ENCODE measurements around the gene FBXO31.

Gene FBXO31

DNA sequence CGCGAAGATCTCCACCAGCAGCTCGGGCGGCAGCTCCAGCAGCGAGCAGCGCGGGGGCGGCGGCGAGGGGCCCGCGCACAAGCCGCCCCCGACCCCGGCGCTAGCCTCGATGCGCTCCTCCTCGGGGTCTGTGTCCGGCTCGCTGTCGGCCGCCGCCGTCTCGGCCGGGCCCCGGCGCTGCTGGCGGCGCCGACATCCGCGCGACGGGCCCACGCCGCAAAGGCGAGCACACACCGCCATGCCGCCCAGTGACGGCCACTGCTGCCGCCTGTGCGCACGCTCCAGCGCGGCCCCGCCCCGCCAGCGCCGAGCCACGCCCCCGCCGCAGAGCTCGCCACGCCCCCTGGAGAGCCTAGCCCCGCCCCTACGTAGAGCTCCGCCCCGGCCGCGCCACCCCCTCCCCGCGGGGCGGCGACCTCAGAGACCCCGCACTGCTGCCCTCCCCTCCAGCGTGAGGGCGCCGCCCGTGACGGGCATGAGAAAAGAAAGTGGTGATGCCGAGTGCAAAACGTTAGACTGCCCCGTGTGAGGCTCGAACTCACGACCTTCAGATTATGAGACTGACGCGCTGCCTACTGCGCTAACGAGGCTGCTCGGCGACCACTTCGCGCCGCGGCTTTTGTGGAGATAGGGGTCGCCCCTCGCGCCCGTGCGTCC, at the start of gene FBXO31:
FBXO31 (minus strand) TSS at position 272 of the 657 bp plus-strand sequence; CDS start at position 240, 32 bp downstream.
- DNase-seq, result peak; percentile 90

- DNase-seq, result no peak
These were observed 48.8 kb upstream of the FBXO31 start for GRCh38 chr16:87432330-87432915.

- DNase-seq, result no peak
These were observed 48.4 kb upstream of the FBXO31 start for GRCh38 chr16:87431926-87432325.

DNA sequence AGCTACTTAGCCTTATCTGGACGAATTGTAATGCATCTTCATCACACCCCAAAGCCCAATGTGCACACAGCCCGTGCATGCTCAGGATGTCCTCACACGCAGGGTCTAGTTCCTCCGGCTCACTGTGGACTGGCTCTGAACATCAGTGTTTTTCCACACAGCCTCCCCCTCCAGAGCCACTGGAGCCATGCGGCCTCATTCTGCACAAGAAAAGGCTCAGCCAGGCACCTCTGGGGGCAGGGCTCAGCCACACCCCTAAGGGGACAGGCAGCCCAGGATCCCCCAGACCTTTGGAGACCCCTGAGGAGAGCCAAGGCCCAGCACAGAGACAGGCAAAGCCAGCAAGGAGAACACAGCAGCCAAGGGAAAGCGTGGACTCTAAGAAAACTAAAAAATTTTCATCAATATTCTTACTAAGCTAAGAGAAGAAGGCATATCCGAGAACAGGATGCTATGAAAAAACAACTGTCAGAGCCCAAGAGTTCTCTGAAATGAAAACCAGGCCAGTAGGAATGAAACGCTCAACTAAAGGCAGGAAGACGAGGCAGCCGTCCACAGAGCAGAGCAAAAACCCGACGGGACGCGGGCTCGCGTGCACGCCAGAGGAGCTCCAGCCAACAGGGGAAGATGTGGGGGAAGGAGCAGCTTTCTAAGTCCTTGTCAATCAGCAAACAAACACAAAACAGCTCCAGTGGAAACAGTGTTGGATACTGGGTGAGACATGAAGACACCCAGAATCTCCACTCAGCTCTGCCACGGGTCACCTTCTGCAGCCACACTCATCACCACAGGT, 43.0 kb upstream of the FBXO31 start:
- no peak for DNase-seq

- no peak for DNase-seq
These were observed 42.4 kb upstream of the FBXO31 start for GRCh38 chr16:87425941-87426340.

GRCh38 chr16:87424266-87424665, 40.7 kb upstream of the FBXO31 start:
- no peak for DNase-seq

GRCh38 chr16:87423429-87423828, 39.9 kb upstream of the FBXO31 start:
- DNase-seq, result no peak

DNA sequence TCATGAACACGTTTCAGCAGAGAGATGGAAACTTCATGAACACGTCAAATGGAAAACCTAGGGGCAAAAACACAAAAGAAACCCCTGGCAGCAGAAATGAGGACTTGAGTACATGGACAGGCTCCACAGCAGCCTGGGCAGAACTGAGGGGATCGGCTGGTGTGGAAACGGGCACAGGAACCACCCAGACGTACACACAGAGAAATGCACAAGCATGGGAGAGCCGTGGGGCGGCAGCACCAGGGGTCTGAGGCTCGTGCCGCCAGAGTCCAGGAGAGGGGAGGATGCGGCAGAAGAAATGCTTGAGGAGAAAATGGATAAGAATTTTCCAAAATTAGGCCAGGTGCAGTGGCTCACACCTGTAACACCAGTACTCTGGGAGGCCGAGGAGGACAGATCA, 38.5 kb upstream of the FBXO31 start:
- no peak for DNase-seq

DNA sequence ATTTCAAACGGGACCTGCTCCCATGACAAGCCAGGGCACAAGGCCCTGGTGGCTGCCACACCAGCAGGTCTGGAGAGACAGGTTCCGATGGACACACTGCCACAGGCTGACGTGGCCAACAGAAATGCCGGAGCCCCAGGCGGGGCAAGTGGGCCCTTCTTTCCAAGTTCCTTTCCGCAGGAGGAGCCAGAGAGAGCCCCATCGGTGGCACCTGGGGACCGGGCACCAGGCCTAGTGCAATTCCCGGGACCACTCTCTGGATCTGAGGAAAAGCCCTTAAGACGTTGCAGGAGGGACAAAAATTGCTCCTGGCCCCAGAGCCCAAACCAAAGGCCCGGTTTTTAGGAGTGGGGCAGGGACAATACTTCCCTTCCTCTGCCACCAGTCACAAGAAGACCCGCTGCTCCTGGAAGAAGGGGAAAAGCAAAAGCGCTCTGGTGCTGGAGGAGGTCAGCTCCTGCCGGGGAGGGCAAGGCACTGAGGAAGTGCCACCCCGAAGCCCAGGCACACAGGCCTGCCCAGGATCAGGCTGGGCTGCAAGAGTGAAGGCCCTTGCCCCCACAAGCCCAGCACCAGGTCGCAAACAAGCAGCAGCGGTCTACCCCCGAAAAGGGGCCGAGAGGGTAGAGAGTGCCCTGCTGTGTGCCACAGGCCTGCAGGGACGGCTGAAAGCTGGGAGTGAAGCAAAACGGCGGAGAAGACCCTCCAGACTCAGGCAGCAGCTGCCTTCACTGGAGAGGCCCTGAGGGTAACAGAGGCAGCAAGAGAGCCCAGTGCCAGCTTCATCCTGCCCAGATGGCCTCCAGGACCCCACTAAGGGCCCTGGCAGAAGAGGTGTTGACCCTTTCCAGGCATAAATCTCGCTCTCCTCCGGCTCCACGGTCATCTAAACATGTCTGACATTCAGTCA, 37.7 kb upstream of the FBXO31 start:
- no peak for DNase-seq

DNA sequence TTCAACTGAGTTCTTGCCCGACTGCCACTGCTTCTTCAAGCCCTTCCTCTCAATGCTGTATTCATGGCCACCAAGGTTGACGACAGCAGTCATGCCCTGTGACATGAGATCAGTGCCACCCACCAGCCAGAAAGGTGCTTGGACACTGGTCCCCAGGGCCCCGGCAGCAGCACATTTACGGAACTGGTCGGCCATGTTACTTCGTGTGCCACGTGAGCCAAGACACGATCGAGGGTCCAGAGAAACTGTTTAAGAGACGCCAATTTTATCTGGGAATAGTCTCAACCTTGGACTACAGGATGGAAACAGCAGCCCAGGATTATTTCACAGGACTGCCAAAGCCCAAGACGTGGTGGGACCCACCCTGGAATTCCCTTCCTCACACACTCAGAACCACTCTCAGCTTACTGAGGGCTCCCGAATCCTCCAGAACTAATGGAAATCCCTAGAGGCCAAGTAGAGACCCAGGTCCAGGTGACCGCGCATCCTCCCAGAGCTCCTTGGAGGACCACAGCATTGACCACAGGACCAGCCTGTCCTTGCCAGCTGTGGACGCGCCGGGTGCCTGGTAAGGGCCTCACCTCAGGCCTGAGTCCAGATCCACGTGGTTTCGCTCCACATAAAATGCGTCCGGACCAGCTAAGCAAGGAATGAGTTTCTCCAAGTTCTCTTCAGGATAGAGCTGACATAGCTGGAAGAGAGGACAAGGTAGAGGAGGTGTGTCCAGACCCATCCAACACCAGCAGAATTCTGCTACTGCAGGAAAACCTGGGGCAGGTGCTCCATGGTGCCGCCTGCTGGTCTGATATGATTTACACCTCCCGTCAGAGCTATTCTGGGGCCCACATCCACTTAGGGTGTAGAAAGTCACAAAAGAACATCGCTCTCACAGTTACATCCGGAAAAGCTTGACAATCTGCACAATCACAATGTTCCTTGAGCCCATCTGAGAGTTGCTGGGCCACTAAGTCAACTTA, 36.7 kb upstream of the FBXO31 start:
- DNase-seq, result no peak

DNA sequence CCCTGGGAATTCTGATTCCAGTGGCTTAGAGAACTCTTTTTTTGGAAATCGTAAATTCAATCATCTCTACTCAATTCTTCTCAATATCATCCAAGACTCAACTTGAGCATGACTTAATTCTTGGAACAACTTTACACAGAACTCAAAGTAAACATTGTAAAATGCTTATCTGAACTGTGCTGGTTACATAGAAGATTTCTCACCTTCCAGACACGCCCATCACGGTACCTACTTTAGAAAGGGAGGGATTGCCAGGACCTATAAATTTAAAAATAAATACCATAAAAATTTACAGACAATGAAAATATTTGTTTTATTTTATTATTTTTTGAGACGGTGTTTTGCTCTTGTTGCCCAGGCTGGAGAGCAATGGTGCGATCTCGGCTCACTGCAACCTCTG, 35.1 kb upstream of the FBXO31 start:
- DNase-seq, result no peak

DNA sequence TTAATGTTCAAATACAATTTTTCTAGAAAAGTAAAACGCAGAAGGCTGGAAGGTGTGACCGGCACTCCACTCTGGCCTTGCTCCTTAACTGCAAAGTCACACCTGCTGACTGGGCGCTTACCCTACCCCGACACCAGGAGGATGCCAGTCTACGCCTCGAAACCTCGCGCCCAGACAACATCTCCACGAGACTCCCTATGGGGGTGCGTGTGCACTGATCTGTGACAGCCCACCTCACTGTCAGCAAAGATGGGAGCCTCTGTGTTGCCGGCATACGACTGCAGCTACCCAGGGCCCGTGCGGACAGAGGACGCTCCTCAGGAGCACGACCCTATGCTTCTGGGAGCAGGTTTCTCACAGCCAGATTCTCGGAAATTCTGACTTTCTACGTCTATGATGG, 34.6 kb upstream of the FBXO31 start:
- DNase-seq, result no peak

DNA sequence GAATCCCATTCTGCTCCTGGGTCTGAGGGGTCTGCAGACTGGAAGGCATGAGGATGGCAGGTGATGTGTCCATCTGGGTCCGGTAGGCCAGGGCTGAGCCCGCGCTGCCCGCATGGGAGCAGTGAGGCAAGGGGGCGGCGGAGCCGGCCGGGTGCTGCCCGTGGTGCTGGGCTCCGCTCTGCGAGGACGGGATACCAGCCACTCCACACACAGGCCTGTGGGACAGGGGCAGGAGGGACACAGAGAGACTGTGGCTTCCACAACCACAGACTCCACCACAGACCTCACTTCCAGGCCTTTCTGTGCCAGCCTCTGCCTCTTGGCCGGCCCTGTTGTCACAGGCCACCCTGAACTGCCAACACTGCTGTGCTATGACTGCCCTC, 33.9 kb upstream of the FBXO31 start:
- DNase-seq, result no peak

DNA sequence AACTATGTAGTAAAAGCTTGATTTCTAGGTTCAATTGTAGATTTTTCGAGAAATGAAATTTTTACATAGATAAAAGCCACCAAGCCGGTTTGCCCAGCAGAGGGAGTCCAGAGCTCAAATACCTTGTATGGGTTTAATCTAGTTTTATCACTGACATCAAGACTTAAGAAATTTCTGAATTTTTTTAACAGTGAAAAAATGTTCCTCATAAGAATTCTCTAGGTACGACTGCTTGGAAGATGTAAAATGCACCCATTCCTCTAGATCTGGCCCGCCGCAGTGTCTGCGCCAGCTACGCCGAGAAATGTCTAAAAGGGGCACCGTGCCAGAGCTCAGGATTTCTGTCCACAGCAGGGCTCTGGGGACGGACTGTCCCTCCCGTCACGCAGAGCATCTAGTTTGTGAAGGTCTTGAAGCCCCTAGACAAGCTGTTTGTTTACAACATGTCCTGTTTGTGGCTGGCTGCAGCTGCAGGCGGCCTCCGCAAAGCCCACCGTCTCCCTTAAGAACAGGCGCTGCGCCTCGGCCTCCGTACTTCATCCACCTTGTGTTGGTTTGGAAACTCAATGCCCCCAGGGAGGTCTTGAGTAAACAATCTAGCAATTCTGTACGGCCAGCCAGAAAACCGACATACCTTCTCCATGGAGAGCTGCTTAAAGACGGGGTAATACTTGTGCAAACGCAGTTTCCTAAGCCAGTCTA, 33.4 kb upstream of the FBXO31 start:
- no peak for DNase-seq

GRCh38 chr16:87415441-87415840, 31.9 kb upstream of the FBXO31 start:
- DNase-seq, result no peak

- DNase-seq, result no peak
These were observed 30.7 kb upstream of the FBXO31 start for GRCh38 chr16:87414251-87414680.

GRCh38 chr16:87412996-87413421, 29.4 kb upstream of the FBXO31 start:
- DNase-seq, result no peak

DNA sequence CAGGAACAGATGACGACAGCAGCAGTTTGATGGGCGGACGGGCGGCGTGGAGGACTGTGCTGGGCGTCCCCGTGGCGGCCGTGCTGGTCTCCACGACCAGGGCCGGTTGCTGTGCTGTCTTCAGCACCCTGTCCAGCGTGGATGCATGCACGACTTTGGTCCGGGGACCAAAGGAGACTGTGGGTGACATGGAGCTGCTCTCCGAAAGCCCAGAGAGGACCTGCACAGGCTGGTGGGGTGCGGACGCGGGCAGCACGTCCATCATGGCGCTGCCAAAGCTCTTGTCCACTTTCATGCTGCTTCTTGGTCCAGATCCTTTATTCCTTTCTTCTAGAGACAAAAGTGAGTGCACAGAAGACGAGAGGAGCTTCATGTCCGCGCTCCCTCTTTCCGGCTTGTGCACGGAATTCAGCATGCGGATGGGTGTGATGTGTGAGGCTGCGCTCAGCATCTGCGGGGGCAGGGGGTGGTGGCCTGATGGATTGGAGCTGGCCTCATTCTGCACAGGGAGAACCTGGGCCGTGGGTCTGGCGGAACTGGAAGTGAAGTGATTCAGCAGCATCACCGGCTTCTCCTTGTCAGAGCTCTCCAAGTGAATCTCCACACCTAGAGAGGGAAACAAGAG, 28.9 kb upstream of the FBXO31 start:
- DNase-seq, result no peak

GRCh38 chr16:87411375-87412271, 28.0 kb upstream of the FBXO31 start:
- DNase-seq, result no peak

DNA sequence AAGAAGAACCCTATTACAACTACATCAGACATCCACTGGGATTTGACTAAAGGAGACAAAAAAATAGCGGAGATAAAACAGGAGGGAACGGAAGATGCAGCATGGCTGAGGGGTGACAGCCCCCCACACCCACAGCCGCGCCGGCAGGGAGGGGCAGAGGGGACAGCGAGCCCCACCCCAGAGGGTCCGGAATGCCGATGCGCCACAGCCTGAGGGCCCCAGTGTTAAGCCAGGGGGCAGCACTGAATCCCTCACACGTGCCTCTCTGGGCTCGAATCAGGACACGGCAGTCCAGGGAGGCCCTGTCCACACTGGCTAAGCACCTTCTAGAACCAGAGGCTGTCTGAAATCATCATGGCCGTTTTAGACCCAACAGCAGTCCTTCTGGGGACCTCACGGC, 27.4 kb upstream of the FBXO31 start:
- DNase-seq, result no peak
